NOMO-1 treated with DMSO at 0.1 percent for 48 hours (cell line): ENCODE data around the gene MARK4.

ENCODE experiments used
- DNase-seq: peaks from one replicate; lab custom pipeline; 2025; ENCODE audit not compliant: unreplicated experiment; lab: John Stamatoyannopoulos, UW

The MARK4 gene

DNA sequence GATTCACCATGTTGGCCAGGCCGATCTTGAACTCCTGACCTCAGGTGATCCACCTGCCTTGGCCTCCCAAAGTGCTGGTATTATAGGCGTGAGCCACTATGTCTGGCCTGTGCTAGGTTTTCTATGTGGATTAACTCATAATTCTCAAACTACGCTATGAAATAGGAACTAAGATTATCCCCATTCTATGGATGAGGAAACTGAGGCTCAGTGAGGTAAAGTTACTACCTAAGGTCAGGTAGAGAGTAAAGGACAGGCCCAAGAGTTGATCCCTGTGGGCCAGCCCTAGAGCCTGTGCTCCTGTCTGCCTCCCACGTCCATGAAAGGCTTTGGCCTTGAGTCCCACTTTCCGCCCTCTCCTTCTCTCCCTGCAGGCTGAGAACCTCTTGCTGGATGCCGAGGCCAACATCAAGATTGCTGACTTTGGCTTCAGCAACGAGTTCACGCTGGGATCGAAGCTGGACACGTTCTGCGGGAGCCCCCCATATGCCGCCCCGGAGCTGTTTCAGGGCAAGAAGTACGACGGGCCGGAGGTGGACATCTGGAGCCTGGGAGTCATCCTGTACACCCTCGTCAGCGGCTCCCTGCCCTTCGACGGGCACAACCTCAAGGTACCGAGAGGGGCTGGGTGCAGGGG, 20.1 kb downstream of the MARK4 start:
- no peak for DNase-seq

DNA sequence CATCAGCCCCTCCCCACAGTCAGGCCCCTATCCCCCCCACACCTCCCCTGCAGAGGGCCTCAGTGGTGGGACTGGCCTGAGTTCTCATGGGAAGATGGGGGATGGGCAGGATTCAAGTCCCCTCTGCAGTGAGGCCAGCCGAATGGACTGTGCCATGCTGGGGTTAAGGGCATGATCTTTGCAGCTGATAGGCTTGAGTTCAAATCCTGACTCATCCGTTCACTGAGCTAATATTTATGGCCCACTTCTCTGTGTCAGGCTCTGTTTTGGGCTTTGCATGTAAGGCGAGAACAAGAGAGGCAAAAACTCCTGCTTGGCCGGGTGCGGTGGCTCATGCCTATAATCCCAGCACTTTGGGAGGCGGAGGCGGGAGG, 20.7 kb downstream of the MARK4 start:
- DNase-seq: no peak

DNA sequence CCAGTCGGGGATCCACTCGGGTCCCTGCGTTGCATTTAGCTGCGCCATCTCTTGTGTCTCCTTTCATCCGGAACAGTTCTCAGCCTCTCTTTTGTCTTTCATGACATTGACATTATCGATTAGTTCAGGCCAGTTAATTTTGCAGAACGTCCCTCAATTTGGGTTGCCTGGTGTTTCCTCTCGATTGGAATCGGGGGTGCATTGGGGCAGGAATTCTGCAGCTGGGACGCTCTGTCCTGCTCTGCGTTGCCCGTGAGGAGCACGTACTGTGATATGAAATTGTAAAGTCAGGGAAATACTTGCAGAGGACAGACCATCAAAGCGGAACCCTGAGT, 22.4 kb downstream of the MARK4 start:
- DNase-seq: no peak

DNA sequence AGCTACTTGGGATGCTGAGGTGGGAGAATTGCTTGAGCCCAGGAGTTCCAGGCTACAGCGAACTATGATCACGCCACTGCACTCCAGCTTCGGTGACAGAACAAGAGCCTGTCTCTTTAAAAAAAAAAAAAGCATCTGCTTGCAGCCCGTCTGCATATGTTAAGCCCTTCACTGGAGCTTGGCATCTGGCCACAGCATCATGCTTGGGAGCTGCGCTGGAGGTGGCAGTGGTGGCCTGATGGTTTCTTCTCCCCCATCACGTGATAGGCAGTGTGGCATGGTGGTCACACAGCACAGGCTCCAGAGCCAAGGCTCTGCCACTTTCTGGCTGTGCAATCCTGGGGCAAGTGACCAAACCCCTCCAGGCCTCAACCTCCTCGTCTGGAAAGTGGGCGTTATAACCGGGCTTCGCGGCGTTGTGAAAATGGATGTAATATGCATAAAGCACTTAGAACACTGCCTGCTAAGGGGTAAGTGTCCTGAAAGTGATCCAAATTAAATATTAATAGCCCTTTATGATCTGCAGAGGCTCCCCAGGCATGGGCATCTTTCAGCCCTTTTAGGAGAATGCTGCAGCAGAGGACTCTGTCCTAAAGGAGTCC, 24.4 kb downstream of the MARK4 start:
- DNase-seq: no peak

DNA sequence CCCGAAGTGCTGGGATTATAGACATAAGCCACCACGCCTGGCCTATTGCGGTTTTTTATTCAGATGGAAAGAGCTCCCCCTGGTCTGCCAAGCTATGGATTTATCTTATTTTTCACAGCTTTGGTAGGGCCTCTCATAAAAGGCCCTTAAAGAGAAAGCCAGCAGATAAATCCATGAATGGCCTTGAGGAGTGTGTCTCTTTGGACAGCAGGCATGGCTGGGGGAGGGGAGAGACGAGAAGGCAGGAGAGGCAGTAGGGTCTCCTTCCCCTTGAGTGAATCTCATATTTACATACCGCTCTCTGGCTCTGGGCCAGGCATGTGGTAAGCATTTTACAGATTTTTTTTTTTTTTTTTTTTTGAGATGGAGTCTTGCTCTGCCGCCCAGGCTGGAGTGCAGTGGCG, 25.2 kb downstream of the MARK4 start:
- no peak for DNase-seq

DNA sequence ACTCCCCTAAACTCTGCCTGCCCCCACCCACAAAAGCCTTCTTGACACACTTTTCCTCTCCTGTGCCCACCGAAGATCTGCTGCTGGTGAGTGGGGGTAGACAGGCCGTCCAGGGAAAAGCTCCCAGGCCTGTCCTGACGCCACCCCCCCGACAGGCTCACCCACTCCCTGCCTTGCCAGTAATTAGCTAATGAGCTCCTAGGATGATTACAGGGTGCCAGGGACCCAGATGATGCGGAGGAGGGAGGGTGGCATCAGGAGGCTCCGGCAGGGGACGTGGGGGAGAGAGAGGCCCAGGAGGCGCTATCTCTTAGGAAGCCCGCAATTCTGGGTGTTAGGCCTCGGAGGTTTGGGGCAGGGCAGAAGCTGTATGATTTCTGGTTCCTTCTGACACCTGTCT, 27.0 kb downstream of the MARK4 start:
- no peak for DNase-seq

DNA sequence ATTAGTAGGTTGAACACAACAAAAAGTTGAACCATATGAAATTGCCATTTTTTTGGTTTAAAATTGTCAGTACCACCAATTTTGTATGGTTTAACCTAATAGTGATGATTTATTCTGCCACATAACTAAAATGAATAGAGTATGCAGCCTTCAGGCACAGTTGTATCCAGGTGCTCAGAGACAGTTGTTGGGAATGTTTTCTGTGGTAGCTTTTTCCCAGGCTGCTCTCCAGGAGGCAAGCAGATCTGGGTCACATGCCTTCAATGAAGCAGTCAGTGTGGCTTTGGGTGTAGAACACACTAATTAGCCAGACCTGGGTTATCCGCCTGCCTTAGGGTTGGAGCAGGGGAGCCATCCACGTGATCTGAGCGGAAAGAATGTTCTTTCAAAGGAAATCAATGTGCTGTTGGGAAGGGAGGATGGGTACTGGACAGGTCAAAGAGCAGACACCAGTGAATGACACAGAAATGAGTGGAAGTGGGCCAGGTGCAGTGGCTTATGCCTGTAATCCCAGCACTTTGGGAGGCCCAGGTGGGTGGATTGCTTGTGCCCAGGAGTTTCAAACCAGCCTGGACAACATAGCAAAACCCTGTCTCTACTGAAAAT, 28.6 kb downstream of the MARK4 start:
- no peak for DNase-seq

DNA sequence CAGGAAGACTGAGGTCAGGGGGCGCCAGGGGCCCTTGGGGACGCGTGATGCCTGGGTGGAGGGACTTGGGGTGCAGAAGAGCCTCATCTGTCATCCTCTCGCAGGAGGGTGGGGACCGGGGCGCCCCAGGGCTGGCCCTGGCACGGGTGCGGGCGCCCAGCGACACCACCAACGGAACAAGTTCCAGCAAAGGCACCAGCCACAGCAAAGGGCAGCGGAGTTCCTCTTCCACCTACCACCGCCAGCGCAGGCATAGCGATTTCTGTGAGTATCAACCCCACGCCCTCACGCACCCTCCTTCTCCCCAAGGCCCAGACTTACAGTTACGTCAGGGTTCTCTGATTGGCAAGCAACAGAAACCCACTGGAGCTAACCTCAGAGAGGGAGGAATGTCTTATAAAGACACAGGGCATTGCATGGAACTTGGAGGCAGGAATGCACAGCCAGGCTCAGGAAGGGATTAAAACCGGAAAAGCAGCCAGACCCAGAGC, 29.4 kb downstream of the MARK4 start:
- DNase-seq: peak; percentile 49

DNA sequence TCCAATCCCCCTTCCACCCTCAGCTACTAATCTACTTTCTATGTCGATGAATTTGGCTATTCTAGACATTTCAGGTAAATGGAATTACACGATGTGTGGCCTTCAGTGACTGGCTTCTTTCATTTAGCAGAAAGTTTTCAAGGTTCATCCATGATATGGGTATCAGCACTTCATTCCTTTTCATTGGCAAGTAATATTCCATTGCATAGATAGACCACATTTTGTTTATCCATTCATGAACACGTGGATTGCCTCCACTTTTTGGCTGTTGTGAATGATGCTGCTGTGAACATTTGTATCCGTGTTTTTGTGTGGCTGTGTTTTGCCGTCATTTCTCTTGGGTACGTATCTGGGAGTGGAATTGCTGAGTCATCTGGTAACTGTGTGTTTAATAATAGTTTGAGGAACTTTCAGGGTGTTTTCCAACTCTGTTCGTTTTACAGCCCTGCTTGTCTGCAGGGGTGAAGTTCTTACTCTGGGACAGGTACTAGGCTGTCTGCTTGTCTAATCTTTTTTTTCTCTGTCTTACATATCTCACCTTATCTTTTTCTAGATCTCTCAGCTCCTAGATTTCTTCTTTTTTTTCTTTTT, 32.5 kb downstream of the MARK4 start:
- DNase-seq: peak; percentile 81

DNA sequence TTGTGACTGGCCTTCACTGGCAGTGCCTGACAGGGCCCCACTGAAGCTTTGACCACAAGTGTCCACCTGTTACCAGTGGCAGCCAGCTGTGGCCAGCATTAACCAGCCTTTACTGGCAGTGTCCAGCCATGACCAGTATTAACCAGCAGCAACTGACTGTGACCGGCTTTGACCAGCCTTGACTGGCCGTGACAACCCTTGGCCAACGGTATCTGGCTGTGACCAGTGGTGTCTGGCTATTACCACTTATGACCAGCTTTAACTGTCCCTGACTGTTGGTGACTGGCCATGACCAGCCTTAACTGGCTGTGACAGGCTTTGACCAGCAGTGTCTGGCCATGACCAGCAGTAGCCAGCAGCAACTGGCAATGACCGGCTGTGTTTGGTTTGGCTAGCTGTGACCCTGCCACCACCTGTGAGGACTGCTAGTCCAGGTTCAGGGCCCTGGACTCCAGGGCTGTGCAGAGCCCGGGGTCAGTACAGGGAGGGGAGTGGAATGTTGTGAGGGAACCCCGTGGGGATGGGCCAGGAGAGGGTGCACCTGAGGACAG, 39.4 kb downstream of the MARK4 start:
- no peak for DNase-seq

DNA sequence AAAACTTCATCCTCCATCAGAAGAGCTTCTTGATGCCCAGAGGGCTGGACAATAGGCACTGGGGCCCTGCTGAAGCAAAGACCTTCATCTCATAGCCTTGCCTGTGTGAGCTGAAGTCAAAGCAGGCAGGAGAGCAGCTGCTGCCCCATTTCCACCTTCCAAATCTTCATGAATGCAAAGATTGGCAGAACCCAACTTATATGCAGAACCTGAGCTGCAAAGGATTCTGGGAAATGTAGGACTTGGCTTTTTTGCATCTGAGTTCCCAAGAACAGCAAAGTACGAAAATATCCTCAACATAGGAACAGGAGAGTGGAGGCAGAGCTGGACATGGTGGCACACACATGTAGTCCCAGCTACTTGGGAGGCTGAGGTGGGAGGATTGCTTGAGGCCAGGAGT, 40.8 kb downstream of the MARK4 start:
- no peak for DNase-seq

DNA sequence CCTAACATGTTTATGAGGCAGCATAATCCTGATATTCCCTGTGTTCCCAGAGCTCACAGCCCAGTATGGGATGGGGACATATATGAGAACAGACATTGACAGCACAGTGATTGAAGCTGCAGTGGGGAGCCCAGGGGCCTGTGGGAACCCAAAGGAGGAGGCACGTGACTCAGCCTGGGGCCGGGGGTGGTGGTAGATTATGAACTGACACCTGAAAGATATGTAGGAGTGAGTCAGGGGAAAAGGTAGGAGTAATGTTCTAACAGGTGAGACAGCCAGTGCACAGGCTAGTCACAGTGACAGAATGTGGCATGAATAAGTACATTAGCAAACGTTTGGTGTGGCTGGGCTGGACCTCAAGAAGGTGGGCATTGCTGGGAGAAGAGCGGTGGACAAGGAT, 42.6 kb downstream of the MARK4 start:
- DNase-seq: no peak

DNA sequence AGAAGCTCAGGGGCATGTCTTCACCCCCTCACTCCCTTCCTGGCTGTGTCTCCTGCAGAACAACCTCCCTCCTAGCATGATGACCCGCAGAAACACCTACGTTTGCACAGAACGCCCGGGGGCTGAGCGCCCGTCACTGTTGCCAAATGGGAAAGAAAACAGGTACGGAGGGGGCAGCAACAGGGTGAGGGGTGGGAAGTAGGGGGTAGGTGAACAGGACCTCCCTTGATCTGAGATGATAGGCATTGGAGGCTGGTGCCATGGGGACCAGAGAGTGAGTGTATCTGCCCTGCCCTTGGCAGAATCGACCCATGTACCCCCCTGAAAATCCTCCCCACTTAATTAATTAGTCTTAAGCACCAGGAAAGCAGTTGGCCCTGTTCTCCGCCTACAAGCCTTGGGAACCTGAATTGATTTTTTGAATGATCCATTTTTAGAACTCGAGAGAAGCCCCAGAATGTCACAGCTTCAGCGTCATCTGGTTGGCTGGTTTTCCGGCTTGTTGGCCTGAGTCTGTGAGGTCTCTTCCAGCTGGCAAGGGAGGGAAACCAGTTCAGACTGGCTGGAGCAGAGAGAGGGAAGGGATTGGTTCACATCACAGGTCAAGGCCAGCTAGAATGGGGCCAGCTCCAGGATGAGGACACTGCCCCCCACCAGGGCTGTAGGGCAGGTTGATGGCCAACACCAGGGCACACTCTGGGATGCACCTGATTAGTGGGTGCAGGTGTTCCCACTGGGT, 43.4 kb downstream of the MARK4 start:
- no peak for DNase-seq

DNA sequence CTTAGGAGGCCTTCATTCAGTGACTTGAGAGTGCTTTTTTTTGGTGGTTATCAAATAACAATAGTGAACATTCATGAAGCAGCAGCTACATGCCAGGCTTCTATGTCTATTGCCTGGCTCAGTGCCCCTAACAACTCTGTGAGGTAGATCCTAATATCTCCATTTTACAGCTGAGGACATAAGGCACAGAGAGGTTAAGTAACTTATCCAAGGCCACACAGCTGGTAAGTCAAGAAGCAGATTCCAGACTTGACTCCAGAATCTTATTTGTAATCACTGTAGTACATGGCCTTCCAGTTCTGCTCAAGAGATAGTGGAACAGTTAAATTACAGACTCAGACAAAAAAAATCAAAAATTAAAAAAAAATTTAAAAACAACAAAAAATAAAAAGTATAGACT, 44.8 kb downstream of the MARK4 start:
- DNase-seq: no peak

DNA sequence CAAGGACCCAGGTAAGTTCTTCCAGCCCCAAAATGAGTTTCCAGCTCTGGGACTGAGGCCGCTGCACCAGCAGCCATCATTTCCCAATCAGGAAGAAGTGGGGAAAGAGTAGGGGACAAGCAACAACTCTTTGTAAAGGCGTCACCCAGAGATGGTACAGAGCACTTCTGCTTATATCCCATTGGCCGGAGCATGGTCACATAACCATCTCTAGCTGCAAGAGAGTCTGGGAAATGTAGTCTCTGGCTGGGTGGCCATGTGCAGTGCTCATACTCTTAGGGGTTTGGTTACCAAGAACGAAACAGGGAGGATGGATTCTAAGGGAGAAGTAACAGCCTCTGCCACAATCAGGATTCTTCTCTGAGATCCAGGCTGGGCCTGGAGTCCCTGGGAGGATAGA, 45.3 kb downstream of the MARK4 start:
- peak; percentile 30 for DNase-seq

DNA sequence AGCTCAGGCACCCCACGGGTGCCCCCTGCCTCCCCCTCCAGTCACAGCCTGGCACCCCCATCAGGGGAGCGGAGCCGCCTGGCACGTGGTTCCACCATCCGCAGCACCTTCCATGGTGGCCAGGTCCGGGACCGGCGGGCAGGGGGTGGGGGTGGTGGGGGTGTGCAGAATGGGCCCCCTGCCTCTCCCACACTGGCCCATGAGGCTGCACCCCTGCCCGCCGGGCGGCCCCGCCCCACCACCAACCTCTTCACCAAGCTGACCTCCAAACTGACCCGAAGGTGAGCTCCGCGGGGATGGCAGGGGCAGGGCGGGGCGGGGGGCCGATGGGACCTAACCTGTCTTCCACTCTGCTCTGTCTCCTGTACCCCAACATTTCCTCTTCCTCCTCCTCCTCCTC, 46.6 kb downstream of the MARK4 start:
- peak; percentile 32 for DNase-seq

DNA sequence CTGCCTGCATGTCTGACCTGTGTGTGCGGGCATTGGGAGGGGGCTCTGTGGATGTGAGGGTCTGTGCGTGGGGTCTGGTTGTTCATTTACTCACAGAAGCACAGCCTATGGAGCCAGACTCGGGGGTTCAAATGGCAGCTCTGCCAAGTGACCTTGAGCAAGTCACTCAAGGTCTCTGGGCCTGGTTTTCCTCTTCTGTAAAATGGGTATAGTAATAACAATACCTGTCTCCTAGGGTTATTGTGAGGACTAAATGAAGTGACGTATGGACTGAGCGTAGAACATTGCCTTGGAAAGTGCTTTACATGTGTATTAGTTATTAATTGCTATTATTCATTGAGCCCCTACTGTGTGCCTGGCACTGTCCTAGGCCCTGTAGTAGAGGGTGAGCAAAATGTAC, 47.2 kb downstream of the MARK4 start:
- no peak for DNase-seq

DNA sequence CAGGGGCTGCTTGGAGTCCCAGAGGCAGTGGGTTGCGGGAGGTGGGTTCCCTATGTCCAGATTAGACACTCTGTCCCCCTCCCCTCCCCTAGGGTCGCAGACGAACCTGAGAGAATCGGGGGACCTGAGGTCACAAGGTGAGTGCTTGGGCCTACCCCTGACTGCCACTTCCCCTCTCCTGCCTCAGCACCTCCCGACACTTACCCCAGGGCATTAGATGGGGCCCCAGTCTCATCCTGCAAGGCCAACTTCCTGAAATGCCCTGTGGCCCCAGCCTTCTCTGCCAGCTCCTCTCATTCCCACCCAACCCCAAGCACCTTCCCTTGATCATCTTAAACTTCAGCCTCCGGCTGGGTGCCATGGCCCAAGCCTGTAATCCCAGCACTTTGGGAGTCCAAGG, 48.6 kb downstream of the MARK4 start:
- no peak for DNase-seq

DNA sequence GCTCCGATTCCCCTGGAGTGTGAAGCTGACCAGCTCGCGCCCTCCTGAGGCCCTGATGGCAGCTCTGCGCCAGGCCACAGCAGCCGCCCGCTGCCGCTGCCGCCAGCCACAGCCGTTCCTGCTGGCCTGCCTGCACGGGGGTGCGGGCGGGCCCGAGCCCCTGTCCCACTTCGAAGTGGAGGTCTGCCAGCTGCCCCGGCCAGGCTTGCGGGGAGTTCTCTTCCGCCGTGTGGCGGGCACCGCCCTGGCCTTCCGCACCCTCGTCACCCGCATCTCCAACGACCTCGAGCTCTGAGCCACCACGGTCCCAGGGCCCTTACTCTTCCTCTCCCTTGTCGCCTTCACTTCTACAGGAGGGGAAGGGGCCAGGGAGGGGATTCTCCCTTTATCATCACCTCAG, 51.3 kb downstream of the MARK4 start:
- DNase-seq: no peak

DNA sequence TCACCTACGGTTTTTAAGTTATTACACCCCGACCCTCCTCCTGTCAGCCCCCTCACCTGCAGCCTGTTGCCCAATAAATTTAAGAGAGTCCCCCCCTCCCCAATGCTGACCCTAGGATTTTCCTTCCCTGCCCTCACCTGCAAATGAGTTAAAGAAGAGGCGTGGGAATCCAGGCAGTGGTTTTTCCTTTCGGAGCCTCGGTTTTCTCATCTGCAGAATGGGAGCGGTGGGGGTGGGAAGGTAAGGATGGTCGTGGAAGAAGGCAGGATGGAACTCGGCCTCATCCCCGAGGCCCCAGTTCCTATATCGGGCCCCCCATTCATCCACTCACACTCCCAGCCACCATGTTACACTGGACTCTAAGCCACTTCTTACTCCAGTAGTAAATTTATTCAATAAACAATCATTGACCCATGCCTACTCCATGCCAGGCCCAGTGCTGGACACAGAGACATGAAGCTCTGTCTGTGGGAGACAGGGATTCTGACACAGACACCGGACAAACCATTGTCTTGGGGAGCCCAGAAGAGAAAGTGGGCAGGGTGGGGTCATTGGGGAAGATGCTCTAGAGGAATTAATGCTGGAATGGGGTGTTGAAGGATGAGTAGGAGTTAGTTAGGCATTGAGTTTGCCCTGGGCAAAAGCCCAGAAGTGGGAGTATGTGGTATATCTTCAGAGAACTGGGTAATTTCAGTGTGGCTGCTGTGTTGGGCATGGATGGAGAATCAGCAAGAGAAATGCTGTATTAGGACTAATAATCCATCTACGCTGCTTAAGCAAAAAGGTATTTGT, 52.4 kb downstream of the MARK4 start:
- DNase-seq: no peak
